ENCODE data around the gene KDM5B.
"Not testable (repeated sequence)": the region's sequence is repeated elsewhere in the genome, so short reads cannot be mapped to it uniquely, and the experiment has no call there.

The KDM5B gene

GRCh38 chr1:202791077-202791747 lies 17.0 kb downstream of the KDM5B start:
- DNase-seq: no peak

- DNase-seq: no peak
Observed at GRCh38 chr1:202788800-202789199, 19.4 kb downstream of the KDM5B start.

DNA sequence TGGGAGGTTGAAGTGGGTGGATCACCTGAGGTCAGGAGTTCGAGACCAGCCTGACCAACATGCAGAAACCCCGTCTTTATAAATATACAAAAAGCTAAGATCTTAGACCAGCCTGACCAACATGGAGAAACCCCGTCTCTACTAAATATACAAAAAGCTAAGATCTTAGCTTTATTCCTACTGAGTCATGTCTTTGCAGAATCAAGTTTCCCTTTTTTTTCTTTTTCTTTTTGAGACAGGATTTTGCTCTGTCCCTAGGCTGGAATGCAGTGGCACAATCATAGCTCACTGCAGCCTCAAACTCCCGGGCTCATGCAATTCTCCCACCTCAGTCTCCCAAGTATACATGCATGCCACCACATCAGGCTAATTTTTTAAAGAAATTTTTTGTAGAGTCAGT lies 21.4 kb downstream of the KDM5B start:
- DNase-seq: no peak

DNA sequence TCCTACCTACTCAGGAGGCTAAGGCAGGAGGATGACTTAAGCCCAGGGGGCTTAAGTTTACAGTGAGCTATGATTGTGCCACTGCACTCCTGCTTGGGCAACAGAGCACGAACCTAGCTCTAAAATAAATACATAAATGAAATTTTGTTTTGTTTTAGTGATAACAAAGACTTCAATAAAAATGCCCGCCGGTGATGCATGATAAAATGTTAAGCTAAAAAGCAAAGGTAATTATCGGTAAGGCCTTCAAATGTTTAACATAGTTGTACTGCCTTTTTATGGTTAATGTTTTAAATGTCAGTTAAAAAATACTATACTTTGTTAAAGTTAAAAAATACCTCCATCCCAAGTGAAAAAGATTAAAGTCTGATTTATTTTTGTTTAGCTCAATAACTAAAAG lies 27.0 kb downstream of the KDM5B start:
- DNase-seq: no peak

DNA sequence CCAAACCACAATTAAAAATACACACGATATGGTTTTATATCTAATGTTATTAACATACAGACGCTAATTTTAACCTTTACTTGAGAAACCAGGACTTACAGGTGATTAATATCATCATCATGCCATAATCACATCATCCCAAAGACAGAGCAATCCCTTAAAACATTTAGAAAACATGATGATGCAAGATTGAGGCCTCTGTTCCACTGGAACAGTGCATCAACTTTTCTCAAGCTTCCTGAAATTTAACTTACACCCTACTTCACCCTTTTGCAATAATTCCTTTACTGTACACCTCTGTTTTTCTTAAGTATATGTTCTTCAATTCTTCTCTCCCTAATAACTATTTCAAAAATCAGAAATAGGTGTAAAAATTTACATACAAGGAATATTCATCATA lies 38.1 kb downstream of the KDM5B start:
- no peak for DNase-seq

- DNase-seq: no peak
Observed at GRCh38 chr1:202765721-202766120, 42.5 kb downstream of the KDM5B start.

GRCh38 chr1:202762019-202762418 lies 46.2 kb downstream of the KDM5B start:
- no peak for DNase-seq

GRCh38 chr1:202760589-202760988 lies 47.6 kb downstream of the KDM5B start:
- DNase-seq: peak; percentile 67

DNA sequence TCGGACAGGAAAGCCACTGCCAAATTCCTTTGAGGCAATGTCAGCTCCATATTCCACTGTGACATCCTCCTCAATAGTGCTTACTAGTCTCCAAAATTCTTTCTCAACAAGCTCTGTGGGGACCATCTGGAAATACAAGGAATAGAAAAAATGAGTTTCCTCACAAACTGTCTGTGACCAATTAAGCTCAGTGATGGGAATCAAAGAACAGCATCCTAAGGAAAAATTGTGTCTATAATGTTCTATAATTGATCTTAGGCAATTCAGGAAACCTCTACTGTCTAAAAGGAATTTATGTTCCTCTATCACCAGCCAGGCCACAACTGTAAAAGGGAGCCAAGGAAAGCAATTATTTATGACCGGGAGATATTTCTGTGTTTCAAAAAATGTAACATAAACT lies 51.8 kb downstream of the KDM5B start:
- DNase-seq: no peak

GRCh38 chr1:202754293-202754692 lies 53.9 kb downstream of the KDM5B start:
- no peak for DNase-seq

- peak; percentile 36 for DNase-seq
Observed at GRCh38 chr1:202752774-202753173, 55.4 kb downstream of the KDM5B start.

- DNase-seq: no peak
Observed at GRCh38 chr1:202750761-202751160, 57.5 kb downstream of the KDM5B start.

DNA sequence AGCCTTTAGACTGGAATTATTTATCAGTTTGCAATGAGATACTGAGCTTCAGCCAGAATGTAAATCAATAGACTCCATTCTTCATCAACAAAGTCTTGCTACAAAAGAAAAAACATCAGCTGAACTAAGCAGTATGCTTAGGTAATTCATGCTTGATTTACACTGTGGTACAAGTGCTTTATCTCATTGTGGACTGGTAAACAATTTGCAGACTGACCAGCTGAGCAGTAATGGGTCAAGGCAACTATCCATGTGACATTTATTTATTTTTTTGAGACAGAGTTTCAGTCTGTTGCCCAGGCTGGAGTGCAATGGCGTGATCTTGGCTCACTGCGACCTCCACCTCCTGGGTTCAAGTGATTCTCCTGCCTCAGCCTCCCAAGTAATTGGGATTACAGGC lies 58.2 kb downstream of the KDM5B start:
- DNase-seq: no peak

DNA sequence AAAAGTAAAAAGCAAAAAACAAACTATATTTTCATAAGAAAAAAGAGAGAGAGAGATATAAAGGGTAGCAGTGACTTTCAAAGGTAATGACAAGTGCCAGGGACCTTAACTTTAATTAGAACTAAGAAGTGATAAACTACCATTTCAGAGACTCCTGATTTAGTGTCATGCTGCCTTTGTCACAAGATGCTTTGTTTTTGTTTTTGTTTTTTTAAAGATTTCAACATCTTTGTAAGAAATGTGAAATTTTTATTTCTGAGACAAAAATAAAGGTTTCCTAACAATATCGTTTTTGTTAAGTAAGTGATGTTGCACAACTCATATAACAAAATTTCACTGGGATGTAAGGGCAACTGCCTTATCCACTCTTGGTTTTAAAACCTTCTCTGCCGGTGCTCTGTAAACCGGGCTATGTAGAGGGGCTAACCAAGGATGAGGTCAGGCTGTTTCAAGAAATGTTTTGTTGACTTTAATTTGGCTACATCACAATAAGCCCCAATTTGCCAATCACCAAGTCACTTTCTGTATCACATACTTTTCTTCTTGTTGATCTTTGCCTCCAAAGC lies 62.8 kb downstream of the KDM5B start:
- DNase-seq: no peak

DNA sequence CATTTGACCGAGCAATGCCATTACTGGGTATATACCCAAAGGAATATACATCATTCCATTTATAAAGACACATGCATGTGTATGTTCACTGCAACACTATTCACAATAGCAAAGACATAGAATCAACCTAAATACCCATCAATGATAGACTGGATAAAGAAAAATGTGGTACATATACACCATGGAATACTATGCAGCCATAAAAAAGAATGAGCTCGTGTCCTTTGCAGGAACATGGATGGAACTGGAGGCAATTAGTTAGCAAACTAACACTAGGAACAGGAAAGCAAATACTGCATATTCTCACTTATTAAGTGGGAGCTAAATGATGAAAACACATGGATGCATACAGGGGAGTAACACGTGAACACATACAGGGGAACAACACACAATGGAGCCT lies 63.5 kb downstream of the KDM5B start:
- DNase-seq: not testable (repeated sequence)

GRCh38 chr1:202742496-202742895 lies 65.7 kb downstream of the KDM5B start:
- no peak for DNase-seq

DNA sequence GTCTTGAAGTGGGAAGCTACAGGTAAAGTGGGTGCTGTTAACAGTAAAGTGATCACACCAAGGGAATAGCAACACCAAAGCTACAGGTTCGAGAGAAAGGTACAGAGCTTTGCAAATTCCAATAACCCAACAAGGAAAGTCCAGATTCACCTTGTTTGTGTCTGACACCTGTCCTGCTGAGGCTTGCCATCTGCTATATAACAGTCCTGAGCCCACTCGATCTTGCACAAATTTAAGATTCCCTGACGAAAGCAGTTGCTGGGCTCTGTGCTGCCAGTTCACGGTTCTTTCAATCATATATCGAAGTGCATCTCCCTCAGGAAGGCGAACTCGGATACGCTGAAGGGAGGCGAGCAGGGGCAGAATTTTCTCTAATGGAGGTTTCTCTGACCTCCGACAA lies 75.0 kb downstream of the KDM5B start:
- DNase-seq: no peak

DNA sequence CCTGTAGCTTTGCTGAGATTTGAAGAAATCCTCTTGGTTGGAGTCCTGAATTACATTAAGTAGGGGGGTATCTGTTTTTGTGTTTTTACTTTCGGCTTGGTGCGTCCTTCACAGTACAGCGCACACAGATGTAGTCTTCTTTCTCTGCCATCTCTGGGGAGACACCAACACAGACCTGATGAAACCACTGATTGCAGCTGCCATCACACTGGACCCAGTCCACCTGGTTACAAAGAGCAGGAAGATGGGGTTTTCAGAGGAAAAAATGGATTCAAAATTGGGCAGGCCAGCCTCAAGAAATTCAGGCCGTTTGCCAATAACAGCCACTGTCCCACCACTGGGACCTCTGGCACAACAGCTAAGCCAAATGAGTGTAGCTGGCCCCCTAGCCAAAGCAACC lies 79.3 kb downstream of the KDM5B start:
- DNase-seq: no peak

GRCh38 chr1:202725526-202725925 lies 82.7 kb downstream of the KDM5B start:
- no peak for DNase-seq

- no peak for DNase-seq
Observed at GRCh38 chr1:202723708-202724107, 84.5 kb downstream of the KDM5B start.

- not testable (repeated sequence) for DNase-seq
Observed at GRCh38 chr1:202723046-202723445, 85.2 kb downstream of the KDM5B start.

DNA sequence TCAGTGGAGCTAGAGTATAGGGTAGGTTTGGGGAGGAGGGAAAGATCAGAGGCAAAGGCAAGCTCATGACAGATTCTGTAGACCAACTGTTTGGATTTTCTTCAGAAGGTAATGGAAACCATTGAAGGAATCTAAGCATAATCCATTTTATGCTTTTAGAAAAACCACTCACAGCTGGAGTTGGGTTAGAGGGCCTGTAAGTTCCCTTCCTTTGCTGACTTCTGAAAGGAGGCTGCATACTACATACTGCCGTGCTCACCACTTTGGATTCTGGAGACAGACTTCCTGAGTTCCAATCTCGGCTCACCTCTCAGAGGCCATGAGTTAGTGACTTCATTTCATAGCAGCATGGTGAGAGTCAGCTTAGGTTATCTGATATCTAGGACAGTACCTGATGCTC lies 91.6 kb downstream of the KDM5B start:
- no peak for DNase-seq

GRCh38 chr1:202714202-202714601 lies 94.0 kb downstream of the KDM5B start:
- not testable (repeated sequence) for DNase-seq

DNA sequence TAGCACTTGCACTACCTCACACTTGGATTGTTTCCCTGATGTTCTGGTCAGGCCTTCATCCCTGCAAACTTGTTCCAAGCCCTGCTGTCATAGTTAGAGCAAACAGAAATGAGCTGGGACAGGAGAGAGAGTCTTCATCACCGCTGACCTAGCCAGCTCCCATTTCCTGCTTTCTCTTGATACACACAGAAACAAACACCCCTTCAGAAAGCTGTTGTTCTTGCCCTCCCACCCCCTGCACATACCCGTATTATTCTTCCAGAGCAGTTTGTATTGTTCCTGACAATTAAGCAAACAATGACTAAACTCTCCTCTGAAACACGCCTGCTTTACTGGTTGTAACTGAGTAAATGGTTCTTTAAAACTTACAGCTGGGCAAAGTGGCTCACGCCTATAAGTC lies 95.1 kb downstream of the KDM5B start:
- DNase-seq: no peak

DNA sequence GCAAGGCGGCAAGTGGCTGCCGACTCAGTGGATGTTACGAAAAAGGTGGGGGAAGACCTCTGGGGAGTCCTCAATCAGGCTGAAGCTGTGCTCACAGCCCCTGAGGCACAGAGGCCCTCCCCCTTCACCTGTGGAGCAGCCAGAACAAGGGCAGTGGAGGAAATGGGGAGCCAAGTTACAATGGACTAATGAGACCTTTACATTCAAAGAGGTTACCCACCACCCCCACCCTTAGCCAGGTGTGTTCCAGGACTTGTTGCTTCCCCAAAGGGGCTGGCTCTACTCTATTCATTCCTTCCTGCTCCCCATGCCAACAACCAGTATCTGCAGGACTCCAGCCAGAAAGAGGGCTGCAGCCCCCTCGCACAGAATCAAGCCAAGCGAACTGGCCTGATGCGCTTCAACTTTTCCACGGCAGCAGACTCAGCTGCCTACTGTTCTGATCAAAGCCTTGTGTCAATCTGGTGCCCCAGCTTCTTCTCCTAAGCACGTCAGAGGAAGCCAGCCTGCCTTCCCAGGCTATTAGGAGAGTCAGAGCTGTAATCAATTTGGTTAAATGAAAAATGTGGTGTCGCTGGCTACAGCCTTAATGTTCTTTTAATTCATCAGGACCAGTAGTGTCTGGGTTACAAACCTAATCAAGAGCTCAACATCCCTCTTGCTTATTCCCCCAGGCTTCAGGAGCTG lies 96.1 kb downstream of the KDM5B start:
- DNase-seq: no peak
